Naive thymus-derived CD4-positive, alpha-beta T cell (primary cell): ENCODE data around the gene BCKDK. TPM values are rescaled to one million over a fixed set of nuclear protein-coding genes. Genes with fewer than 3 reads are reported as not detected.

Source experiments
- ATAC-seq: fragments of 150-1000 bp; cut with Tn5 transposase; 2 replicates; pipeline ENCODE4 v1.10.0; 2021; ENCODE audit warnings: mild to moderate bottlenecking, moderate library complexity
- CTCF ChIA-PET: fragments of 350-600 bp; sonication (Branson Sonifier 250); formaldehyde crosslinking; loops from one replicate; lab custom pipeline; 2021; ENCODE audit warnings: antibody characterized with exemption; lab: Charles Lee
- POLR2A ChIA-PET: fragments of 350-600 bp; sonication (Branson Sonifier 250); formaldehyde crosslinking; loops from one replicate; lab custom pipeline; 2021; ENCODE audit warnings: antibody characterized with exemption, inconsistent platforms; lab: Charles Lee
- DNase-seq, 9 donors: peaks; one replicate each; pipeline versions ENCODE4 v3.0.0 to v3.0.0-alpha.2; 2020 to 2022; ENCODE audit warnings: mixed read lengths in 1 of 9
- H3K27ac ChIP-seq: one replicate; pipeline ENCODE4 v1.7.0; 2013; ENCODE audit warnings: mild to moderate bottlenecking, low read depth, low read length, moderate library complexity
- H3K27me3 ChIP-seq, 2 donors: one replicate each; pipeline ENCODE4 v1.7.0; 2013; ENCODE audit warnings: low read length in 2 of 2, mild to moderate bottlenecking in 2 of 2, moderate library complexity in 2 of 2; ENCODE audit not compliant: control insufficient read depth in 2 of 2, insufficient read depth in 2 of 2
- H3K36me3 ChIP-seq, 3 experiments: 1 replicate in 2 of 3; 2 replicates in 1 of 3; pipeline ENCODE4 v1.7.0; 2013; ENCODE audit warnings: low read length in 3 of 3, mild to moderate bottlenecking in 3 of 3, moderate library complexity in 1 of 3; ENCODE audit not compliant: insufficient read depth in 3 of 3, control insufficient read depth in 2 of 3
- H3K4me1 ChIP-seq, 2 donors: one replicate each; pipeline ENCODE4 v1.7.0; 2013; ENCODE audit warnings: low read length in 2 of 2, mild to moderate bottlenecking in 2 of 2, moderate library complexity in 1 of 2; ENCODE audit not compliant: control insufficient read depth in 2 of 2, insufficient read depth in 2 of 2
- H3K4me3 ChIP-seq: 2 replicates; pipeline ENCODE4 v1.7.0; 2013; ENCODE audit warnings: mild to moderate bottlenecking, low read length
- H3K9me3 ChIP-seq, 3 experiments: 1 replicate in 2 of 3; 2 replicates in 1 of 3; pipeline ENCODE4 v1.7.0; 2013; ENCODE audit warnings: low read length in 3 of 3; ENCODE audit not compliant: control insufficient read depth in 2 of 3
- H3K27ac Mint-ChIP-seq, 9 donors: one replicate each; pipeline ENCODE4 v1.8.0; 2020 to 2022; ENCODE audit warnings: mixed read lengths in 9 of 9, mild to moderate bottlenecking in 8 of 9, moderate library complexity in 5 of 9, inconsistent platforms in 2 of 9
- H3K27me3 Mint-ChIP-seq, 5 donors: one replicate each; pipeline ENCODE4 v1.8.0; 2021 to 2022; ENCODE audit warnings: mixed read lengths in 5 of 5, mild to moderate bottlenecking in 1 of 5
- H3K36me3 Mint-ChIP-seq, 5 donors: one replicate each; pipeline ENCODE4 v1.8.0; 2020 to 2022; ENCODE audit warnings: mixed read lengths in 5 of 5, mild to moderate bottlenecking in 3 of 5, inconsistent platforms in 1 of 5
- H3K4me1 Mint-ChIP-seq, 7 donors: one replicate each; pipeline ENCODE4 v1.8.0; 2020 to 2022; ENCODE audit warnings: mixed read lengths in 7 of 7, mild to moderate bottlenecking in 3 of 7, inconsistent platforms in 1 of 7
- H3K4me3 Mint-ChIP-seq, 10 donors: one replicate each; pipeline ENCODE4 v1.8.0; 2020 to 2022; ENCODE audit warnings: mild to moderate bottlenecking in 10 of 10, mixed read lengths in 10 of 10, moderate library complexity in 6 of 10, inconsistent platforms in 2 of 10
- H3K9me3 Mint-ChIP-seq, 11 donors: one replicate each; pipeline ENCODE4 v1.8.0; 2020 to 2022; ENCODE audit warnings: mixed read lengths in 11 of 11, mild to moderate bottlenecking in 4 of 11, inconsistent platforms in 1 of 11, moderate library complexity in 1 of 11
- intact Hi-C, 2 donors: fragments of 100-400 bp; cut with micrococcal nuclease; formaldehyde crosslinking; loops; one replicate each; pipeline ENCODE4 v1.15.1; 2023
- polyA plus RNA-seq, 2 donors: library from polyadenylated mRNA; unstranded; fragments of 300-500 nt; fragmentation: Illumina TruSeq; gene quantifications; one replicate each; pipeline ENCODE4 v1.2.3, GENCODE V29; 2021
- total RNA-seq, 6 experiments: library from RNA in 5 of 6; stranded (reverse) in 5 of 6; gene quantifications; 1 replicate in 5 of 6; 2 replicates in 1 of 6; pipeline ENCODE4 v1.2.3 and lab custom pipeline; 2021 to 2026

BCKDK gene
- total and polyA plus RNA-seq, 7 experiments from 2014 or later, result 10.3 to 36.0 (median 21.0) TPM

DNA sequence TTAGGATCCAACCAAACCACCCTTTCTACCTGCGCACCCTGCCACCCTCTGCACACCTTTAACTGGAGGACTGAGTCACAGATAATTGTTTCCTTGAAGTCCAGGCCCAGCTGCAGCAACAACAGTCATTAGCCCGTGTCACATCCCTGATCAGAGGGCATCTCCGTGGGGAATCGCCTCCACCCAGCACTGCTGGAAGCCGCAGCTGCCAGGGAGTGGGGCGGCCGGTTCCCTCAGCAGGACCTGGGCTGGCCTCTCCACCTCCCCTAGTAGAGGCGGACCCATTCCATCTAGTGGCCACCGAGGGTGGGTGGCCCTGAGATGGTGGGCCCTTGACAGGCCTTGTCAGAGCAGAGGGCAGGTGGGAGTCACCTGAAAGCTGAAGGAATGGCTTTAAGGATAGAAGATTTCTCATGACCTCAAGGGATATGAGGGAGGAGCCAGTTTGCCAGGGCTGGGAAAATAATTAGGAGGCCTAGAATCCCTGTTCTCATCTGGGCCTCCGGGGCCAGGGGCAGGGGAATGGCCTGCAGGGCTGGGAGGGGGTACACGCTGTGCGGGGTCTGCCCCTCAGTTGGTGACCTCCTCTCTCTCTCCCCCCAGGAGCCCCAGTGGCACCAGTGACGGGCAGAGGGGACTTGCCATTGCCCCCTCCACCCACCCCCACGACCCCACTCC is 25.7 kb upstream of the BCKDK start:
- peaks cover 8 to 39% (median 20%) of the 10 kb centered on the region in 7 donors for H3K4me1 Mint-ChIP-seq
- no peaks in the 10 kb centered on the region for H3K9me3 Mint-ChIP-seq

GRCh38 chr16:31083081-31083480 is 25.1 kb upstream of the BCKDK start:
- H3K9me3 ChIP-seq, result no peaks in the 10 kb centered on the region
- no peak for DNase-seq
- H3K36me3 ChIP-seq, result peaks cover 0 to 89% (median 9%) of the 10 kb centered on the region in 3 experiments
- H3K4me1 Mint-ChIP-seq, result peaks cover 7 to 33% (median 20%) of the 10 kb centered on the region in 7 donors
- no peak overlapping the region for H3K27ac ChIP-seq
- no peak overlapping the region for H3K4me3 ChIP-seq
- no peaks in the 10 kb centered on the region for H3K9me3 Mint-ChIP-seq
- ATAC-seq, result no peak
- H3K27me3 Mint-ChIP-seq, result no peaks in the 10 kb centered on the region
- peaks cover 0 to 21% (median 4%) of the 10 kb centered on the region in 5 donors for H3K36me3 Mint-ChIP-seq
- H3K27me3 ChIP-seq, result no peaks in the 10 kb centered on the region
- H3K27ac Mint-ChIP-seq, result peak overlapping the region in 1 of 9 donors; percentile 21
- CTCF ChIA-PET, result no interaction called here
- intact Hi-C loops, result no loop called here
- H3K4me3 Mint-ChIP-seq, result no peak overlapping the region
- no peaks in the 10 kb centered on the region for H3K4me1 ChIP-seq
- POLR2A ChIA-PET, result interaction anchor here (2.2 kb wide), 1 partner anchor 9 kb away, joined by 7 read pairs; the partner anchor contains the start of genes ZNF646 and ZNF668

More for the DNA sequence above, 25.7 kb upstream of the BCKDK start:
- ChIA-PET CTCF (no interaction called here), POLR2A (no interaction called here)
- no peaks in the 10 kb centered on the region for H3K9me3 ChIP-seq
- no peaks in the 10 kb centered on the region for H3K4me1 ChIP-seq
- H3K4me3 Mint-ChIP-seq, result peak overlapping the region in 1 of 10 donors; percentile 53
- H3K27me3 ChIP-seq, result no peaks in the 10 kb centered on the region
- DNase-seq (no peak), ATAC-seq (no peak)
- peaks cover 0 to 27% (median 10%) of the 10 kb centered on the region in 5 donors for H3K36me3 Mint-ChIP-seq
- no peak overlapping the region for H3K4me3 ChIP-seq
- intact Hi-C loops, result no loop called here
- H3K27ac ChIP-seq, result no peak overlapping the region
- peak overlapping the region in 4 of 9 donors; percentile 43 to 74 (median 56) for H3K27ac Mint-ChIP-seq
- H3K27me3 Mint-ChIP-seq, result no peaks in the 10 kb centered on the region
- H3K36me3 ChIP-seq, result peaks cover 0 to 92% (median 15%) of the 10 kb centered on the region in 3 experiments

GRCh38 chr16:31083556-31083955 is 24.6 kb upstream of the BCKDK start:
- Mint-ChIP-seq H3K27ac (peak overlapping the region in 3 of 9 donors; percentile 21 to 76 (median 25)), H3K27me3 (no peaks in the 10 kb centered on the region), H3K4me1 (peaks cover 6 to 28% (median 19%) of the 10 kb centered on the region in 7 donors), H3K9me3 (no peaks in the 10 kb centered on the region), H3K4me3 (no peak overlapping the region), H3K36me3 (peaks cover 0 to 17% (median 3%) of the 10 kb centered on the region in 5 donors)
- CTCF ChIA-PET, result no interaction called here
- DNase-seq, result no peak
- H3K9me3 ChIP-seq, result no peaks in the 10 kb centered on the region
- H3K36me3 ChIP-seq, result peaks cover 0 to 89% (median 4%) of the 10 kb centered on the region in 3 experiments
- no peaks in the 10 kb centered on the region for H3K4me1 ChIP-seq
- ATAC-seq, result no peak
- POLR2A ChIA-PET, result interaction anchor here (2.2 kb wide), 1 partner anchor 10 kb away, joined by 7 read pairs; the partner anchor contains the start of genes ZNF646 and ZNF668
- H3K27ac ChIP-seq, result no peak overlapping the region
- no peak overlapping the region for H3K4me3 ChIP-seq
- intact Hi-C loops, result no loop called here
- H3K27me3 ChIP-seq, result no peaks in the 10 kb centered on the region

GRCh38 chr16:31083981-31084380 is 24.2 kb upstream of the BCKDK start:
- POLR2A ChIA-PET, result interaction anchor here (0.5 to 2.2 kb wide), 2 partner anchors 10 to 35 kb away, joined by 5 to 7 read pairs; partner anchors contain the start of genes ZNF646 and ZNF668
- CTCF ChIA-PET, result interaction anchor here (1.1 kb wide), 1 partner anchor 59 kb away, joined by 4 read pairs; no protein-coding TSS in a partner anchor
- H3K27ac Mint-ChIP-seq, result peak overlapping the region in 2 of 9 donors; percentile 25 to 76
- no peaks in the 10 kb centered on the region for H3K9me3 Mint-ChIP-seq
- no peaks in the 10 kb centered on the region for H3K27me3 Mint-ChIP-seq
- peaks cover 6 to 24% (median 16%) of the 10 kb centered on the region in 7 donors for H3K4me1 Mint-ChIP-seq
- DNase-seq (no peak), ATAC-seq (no peak)
- Histone ChIP-seq H3K36me3 (peaks cover 0 to 88% (median under 1%) of the 10 kb centered on the region in 3 experiments), H3K9me3 (no peaks in the 10 kb centered on the region), H3K27ac (no peak overlapping the region), H3K4me3 (no peak overlapping the region), H3K27me3 (no peaks in the 10 kb centered on the region), H3K4me1 (no peaks in the 10 kb centered on the region)
- H3K36me3 Mint-ChIP-seq, result peaks cover 0 to 14% (median 3%) of the 10 kb centered on the region in 5 donors
- H3K4me3 Mint-ChIP-seq, result no peak overlapping the region
- intact Hi-C loops, result no loop called here

DNA sequence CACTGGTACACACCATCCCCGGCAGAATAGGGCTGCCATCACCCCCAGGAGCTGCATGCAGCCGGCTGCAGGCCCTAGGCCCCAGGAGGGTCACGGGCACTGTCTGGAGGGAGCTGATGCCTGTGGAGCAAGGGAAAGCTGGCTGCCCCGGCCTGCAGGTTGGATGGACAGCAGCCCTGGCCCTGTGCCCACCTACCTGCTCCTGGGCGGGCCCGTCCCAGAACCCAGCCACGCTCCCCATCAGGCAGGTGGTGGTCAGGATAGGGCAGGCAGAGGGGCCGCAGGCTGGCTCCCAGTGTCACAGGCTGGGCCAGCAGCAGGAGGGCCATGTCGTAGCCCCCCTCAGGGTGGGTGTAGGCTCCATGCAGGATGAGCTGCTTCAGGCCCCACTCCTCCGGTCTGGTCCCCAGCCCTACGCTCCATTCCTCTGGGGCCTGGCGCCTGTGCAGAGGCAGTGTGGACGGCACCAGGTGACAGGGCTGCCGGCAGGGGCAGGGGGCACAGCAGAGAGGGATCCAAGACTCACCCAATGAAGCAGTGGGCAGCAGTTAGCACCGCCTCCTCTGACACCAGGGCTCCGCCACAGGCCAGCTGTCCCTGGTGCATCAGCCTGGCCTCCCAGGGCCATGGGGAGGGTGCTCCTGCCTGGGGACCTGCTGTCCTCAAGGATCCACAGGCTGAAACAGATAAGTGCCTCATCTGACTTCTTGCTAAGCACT is 23.4 kb upstream of the BCKDK start:
- Histone ChIP-seq H3K9me3 (no peaks in the 10 kb centered on the region), H3K27me3 (no peaks in the 10 kb centered on the region), H3K4me1 (no peaks in the 10 kb centered on the region), H3K27ac (no peak overlapping the region), H3K4me3 (no peak overlapping the region), H3K36me3 (peaks cover 0 to 81% (median 0%) of the 10 kb centered on the region in 3 experiments)
- no peaks in the 10 kb centered on the region for H3K27me3 Mint-ChIP-seq
- POLR2A ChIA-PET, result interaction anchor here (0.5 to 2.2 kb wide), 2 partner anchors 11 to 35 kb away, joined by 5 to 7 read pairs; partner anchors contain the start of genes ZNF646 and ZNF668
- intact Hi-C loops, result no loop called here
- no peak for ATAC-seq
- H3K36me3 Mint-ChIP-seq, result peaks cover 0 to 13% (median 3%) of the 10 kb centered on the region in 5 donors
- no peak overlapping the region for H3K27ac Mint-ChIP-seq
- H3K4me3 Mint-ChIP-seq, result no peak overlapping the region
- CTCF ChIA-PET, result interaction anchor here (1.1 kb wide), 1 partner anchor 58 kb away, joined by 4 read pairs; no protein-coding TSS in a partner anchor
- no peaks in the 10 kb centered on the region for H3K9me3 Mint-ChIP-seq
- H3K4me1 Mint-ChIP-seq, result peaks cover 5 to 21% (median 15%) of the 10 kb centered on the region in 7 donors
- DNase-seq, result no peak

GRCh38 chr16:31085411-31085810 is 22.8 kb upstream of the BCKDK start:
- DNase-seq (no peak), ATAC-seq (no peak)
- no peaks in the 10 kb centered on the region for H3K4me1 ChIP-seq
- CTCF ChIA-PET, result interaction anchor here (1.1 kb wide), 1 partner anchor 57 kb away, joined by 4 read pairs; no protein-coding TSS in a partner anchor
- Mint-ChIP-seq H3K27me3 (no peaks in the 10 kb centered on the region), H3K4me3 (no peak overlapping the region), H3K36me3 (peaks cover 0 to 13% (median 3%) of the 10 kb centered on the region in 5 donors), H3K4me1 (peaks cover 5 to 19% (median 13%) of the 10 kb centered on the region in 7 donors), H3K27ac (peak overlapping the region in 2 of 9 donors; percentile 16 to 20), H3K9me3 (no peaks in the 10 kb centered on the region)
- H3K27ac ChIP-seq, result no peak overlapping the region
- H3K36me3 ChIP-seq, result peaks cover 0 to 80% (median 0%) of the 10 kb centered on the region in 3 experiments
- intact Hi-C loops, result no loop called here
- H3K9me3 ChIP-seq, result no peaks in the 10 kb centered on the region
- no peak overlapping the region for H3K4me3 ChIP-seq
- POLR2A ChIA-PET, result interaction anchor here (1.1 to 2.2 kb wide), 2 partner anchors 11 to 12 kb away, joined by 4 to 7 read pairs; partner anchors contain the start of genes ZNF646 and ZNF668
- no peaks in the 10 kb centered on the region for H3K27me3 ChIP-seq
